T-helper 1 cell (primary cell): Measurements from ENCODE around the gene SORCS3.

Source experiments
- DNase-seq, 5 donors: peaks; one replicate each; pipeline ENCODE4 v3.0.0-alpha.2; 2012 to 2020

The SORCS3 gene

GRCh38 chr10:105025092-105025491 is 384.0 kb downstream of the SORCS3 start:
- DNase-seq: no peak

- no peak for DNase-seq
These were observed 385.5 kb downstream of the SORCS3 start for GRCh38 chr10:105026566-105026965.

- DNase-seq: no peak
These were observed 388.2 kb downstream of the SORCS3 start for GRCh38 chr10:105029286-105029685.

- no peak for DNase-seq
These were observed 395.9 kb downstream of the SORCS3 start for GRCh38 chr10:105037022-105037421.

- DNase-seq: no peak
These were observed 400.9 kb downstream of the SORCS3 start for GRCh38 chr10:105041956-105042355.

- no peak for DNase-seq
These were observed 401.9 kb downstream of the SORCS3 start for GRCh38 chr10:105042906-105043552.

GRCh38 chr10:105044902-105045301 is 403.8 kb downstream of the SORCS3 start:
- no peak for DNase-seq

GRCh38 chr10:105056413-105056812 is 415.3 kb downstream of the SORCS3 start:
- DNase-seq: no peak

GRCh38 chr10:105062951-105063350 is 421.9 kb downstream of the SORCS3 start:
- DNase-seq: no peak

GRCh38 chr10:105063796-105064195 is 422.7 kb downstream of the SORCS3 start:
- peak in 1 of 5 donors; percentile 8 for DNase-seq

- DNase-seq: no peak
These were observed 427.4 kb downstream of the SORCS3 start for GRCh38 chr10:105068497-105068896.

GRCh38 chr10:105070249-105070648 is 429.2 kb downstream of the SORCS3 start:
- DNase-seq: no peak

GRCh38 chr10:105070952-105071351 is 429.9 kb downstream of the SORCS3 start:
- no peak for DNase-seq

GRCh38 chr10:105071980-105072379 is 430.9 kb downstream of the SORCS3 start:
- DNase-seq: no peak

GRCh38 chr10:105073999-105074398 is 432.9 kb downstream of the SORCS3 start:
- no peak for DNase-seq

- DNase-seq: no peak
These were observed 433.9 kb downstream of the SORCS3 start for GRCh38 chr10:105075031-105075430.

- no peak for DNase-seq
These were observed 444.9 kb downstream of the SORCS3 start for GRCh38 chr10:105085980-105086379.

- DNase-seq: no peak
These were observed 453.0 kb downstream of the SORCS3 start for GRCh38 chr10:105094048-105094447.

- DNase-seq: no peak
These were observed 455.2 kb downstream of the SORCS3 start for GRCh38 chr10:105096316-105096715.

GRCh38 chr10:105102977-105103376 is 461.9 kb downstream of the SORCS3 start:
- DNase-seq: no peak

- no peak for DNase-seq
These were observed 463.2 kb downstream of the SORCS3 start for GRCh38 chr10:105104297-105104696.

GRCh38 chr10:105109164-105109563 is 468.1 kb downstream of the SORCS3 start:
- no peak for DNase-seq

- DNase-seq: no peak
These were observed 471.8 kb downstream of the SORCS3 start for GRCh38 chr10:105112862-105113261.

GRCh38 chr10:105113666-105114065 is 472.6 kb downstream of the SORCS3 start:
- DNase-seq: no peak

- no peak for DNase-seq
These were observed 480.7 kb downstream of the SORCS3 start for GRCh38 chr10:105121743-105122142.
